ENCODE measurements around the gene CDH2.

DNA sequence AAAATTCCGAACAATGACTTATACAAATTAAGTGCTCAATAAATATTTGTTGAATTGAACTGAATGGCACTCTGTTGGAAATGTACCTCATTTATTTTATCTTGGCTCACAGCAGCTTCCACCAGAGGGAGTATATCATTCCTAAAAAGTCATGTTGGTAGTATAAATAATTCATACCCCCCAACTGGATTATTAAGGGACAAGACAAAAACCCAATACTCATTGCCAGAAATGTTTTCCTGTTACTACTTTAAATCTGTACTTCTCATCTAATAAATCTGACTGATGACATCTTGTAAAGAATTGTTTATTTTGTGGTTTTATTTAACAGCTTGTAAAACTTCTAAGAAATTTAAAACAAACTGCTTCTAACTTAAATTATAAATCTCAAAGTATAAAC lies 163.9 kb downstream of the CDH2 start:
- TF ChIP-seq, protein P1, sequence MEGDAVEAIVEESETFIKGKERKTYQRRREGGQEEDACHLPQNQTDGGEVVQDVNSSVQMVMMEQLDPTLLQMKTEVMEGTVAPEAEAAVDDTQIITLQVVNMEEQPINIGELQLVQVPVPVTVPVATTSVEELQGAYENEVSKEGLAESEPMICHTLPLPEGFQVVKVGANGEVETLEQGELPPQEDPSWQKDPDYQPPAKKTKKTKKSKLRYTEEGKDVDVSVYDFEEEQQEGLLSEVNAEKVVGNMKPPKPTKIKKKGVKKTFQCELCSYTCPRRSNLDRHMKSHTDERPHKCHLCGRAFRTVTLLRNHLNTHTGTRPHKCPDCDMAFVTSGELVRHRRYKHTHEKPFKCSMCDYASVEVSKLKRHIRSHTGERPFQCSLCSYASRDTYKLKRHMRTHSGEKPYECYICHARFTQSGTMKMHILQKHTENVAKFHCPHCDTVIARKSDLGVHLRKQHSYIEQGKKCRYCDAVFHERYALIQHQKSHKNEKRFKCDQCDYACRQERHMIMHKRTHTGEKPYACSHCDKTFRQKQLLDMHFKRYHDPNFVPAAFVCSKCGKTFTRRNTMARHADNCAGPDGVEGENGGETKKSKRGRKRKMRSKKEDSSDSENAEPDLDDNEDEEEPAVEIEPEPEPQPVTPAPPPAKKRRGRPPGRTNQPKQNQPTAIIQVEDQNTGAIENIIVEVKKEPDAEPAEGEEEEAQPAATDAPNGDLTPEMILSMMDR (conservative IDR thresholded peaks at IDR 0.05), result peak; percentile 46
- no peak for TF ChIP-seq ZFX (IDR thresholded peaks at IDR 0.05)
